SK-N-MC (cell line): ENCODE results near the gene GPR62.

Source experiments
- DNase-seq: peaks from one replicate; pipeline ENCODE4 v3.0.0-alpha.2; 2011; ENCODE audit warnings: low read depth, low spot score
- H3K27ac ChIP-seq: fragments of 200-600 bp; sonication (generic); 2 replicates; pipeline ENCODE4 v1.5.1; 2016; ENCODE audit warnings: mixed run types
- H3K36me3 ChIP-seq: fragments of 200-600 bp; sonication (generic); 2 replicates; pipeline ENCODE4 v1.6.1; 2017; ENCODE audit warnings: antibody characterized with exemption, low read length, mixed read lengths; ENCODE audit not compliant: insufficient read depth
- H3K4me3 ChIP-seq: fragments of 200-600 bp; sonication (generic); 2 replicates; pipeline ENCODE4 v1.5.1; 2016
- H3K9ac ChIP-seq: fragments of 200-600 bp; sonication (generic); 2 replicates; pipeline ENCODE4 v1.8.0; 2017; ENCODE audit warnings: mixed run types, mixed read lengths; ENCODE audit not compliant: insufficient read length
- H3K9me3 ChIP-seq: fragments of 200-600 bp; sonication (generic); 2 replicates; pipeline ENCODE4 v1.6.1; 2017; ENCODE audit warnings: low read depth, mild to moderate bottlenecking, antibody characterized with exemption, low read length, moderate library complexity, mixed read lengths
- EZH2 ChIP-seq: fragments of 200-600 bp; sonication (generic); IDR thresholded peaks from one replicate; pipeline ENCODE4 v1.6.1; 2017; ENCODE audit warnings: antibody characterized with exemption
- FOXP2 ChIP-seq: optimal IDR thresholded peaks from 2 replicates; pipeline ENCODE3; 2011; ENCODE audit warnings: mild to moderate bottlenecking, moderate library complexity; ENCODE audit not compliant: insufficient read depth; ENCODE audit errors: extremely low read length, control extremely low read depth
- POLR2AphosphoS5 ChIP-seq: IDR thresholded peaks from 2 replicates; pipeline ENCODE4 v1.6.1; 2012; ENCODE audit warnings: mild to moderate bottlenecking, low read depth, low read length, borderline replicate concordance

Gene GPR62

DNA sequence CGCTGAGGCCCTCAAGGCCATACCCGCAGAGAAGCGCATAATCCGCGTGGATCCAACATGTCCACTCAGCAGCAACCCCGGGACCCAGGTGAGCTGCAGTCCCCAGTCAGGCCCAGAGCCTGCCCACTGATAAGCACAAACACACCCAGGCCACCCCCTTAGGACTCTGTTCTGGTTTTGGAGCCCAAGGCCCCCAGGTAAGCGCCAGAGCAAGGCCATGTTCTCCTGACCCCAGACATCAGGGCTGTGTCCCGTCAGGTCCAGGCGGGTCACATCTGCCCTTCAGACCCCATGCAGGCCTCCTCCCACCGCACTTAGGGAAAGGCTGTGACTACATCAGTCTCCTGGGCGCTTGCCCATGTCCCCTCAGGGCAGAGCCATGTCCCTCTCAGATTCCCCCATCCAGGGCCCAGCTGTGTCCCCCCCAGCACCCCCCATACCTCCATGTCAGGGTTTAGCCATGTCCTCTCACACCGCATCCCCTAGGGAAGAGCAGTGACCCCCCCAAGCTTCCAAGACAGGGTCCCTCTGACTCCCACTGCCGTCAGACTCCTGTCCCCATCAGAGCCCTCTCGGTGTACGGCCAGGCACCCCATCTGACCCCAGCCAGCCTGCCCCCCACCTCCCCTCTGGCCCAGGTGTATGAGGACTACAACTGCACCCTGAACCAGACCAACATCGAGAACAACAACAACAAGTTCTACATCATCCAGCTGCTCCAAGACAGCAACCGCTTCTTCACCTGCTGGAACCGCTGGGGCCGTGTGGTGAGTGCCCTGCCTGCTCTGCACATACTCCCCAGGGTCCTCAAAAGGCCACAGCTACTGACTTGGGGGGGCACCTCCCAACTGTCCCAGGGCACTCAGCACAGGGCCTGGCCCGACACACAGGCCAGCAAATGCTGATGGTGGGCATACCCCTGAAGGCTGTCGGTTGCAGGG is 11.5 kb upstream of the GPR62 start:
- H3K27ac ChIP-seq, result no peak overlapping the region
- no peak for DNase-seq
- no peaks in the 10 kb centered on the region for H3K36me3 ChIP-seq
- TF ChIP-seq EZH2, result no peak
- TF ChIP-seq POLR2AphosphoS5, result no peak
- no peak for TF ChIP-seq FOXP2
- no peak overlapping the region for H3K4me3 ChIP-seq
- H3K9ac ChIP-seq, result no peak overlapping the region
- no peaks in the 10 kb centered on the region for H3K9me3 ChIP-seq

DNA sequence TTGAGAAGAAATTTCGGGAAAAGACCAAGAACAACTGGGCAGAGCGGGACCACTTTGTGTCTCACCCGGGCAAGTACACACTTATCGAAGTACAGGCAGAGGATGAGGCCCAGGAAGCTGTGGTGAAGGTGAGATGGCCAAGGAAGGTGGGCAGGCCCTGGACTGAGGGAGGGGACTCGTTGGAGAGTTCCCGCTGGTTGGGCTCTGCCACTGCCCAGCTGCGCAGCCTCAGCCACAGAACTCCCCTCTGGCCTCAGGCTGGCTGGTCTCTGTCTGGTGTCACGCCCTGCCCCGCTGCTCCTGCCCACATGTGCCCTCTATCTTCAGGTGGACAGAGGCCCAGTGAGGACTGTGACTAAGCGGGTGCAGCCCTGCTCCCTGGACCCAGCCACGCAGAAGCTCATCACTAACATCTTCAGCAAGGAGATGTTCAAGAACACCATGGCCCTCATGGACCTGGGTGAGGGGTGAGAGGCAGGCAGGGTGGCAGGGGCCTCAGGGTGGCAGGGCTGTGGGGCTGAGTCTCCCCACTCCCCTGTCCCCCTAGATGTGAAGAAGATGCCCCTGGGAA is 10.6 kb upstream of the GPR62 start:
- Histone ChIP-seq H3K4me3 (no peak overlapping the region), H3K27ac (no peak overlapping the region), H3K36me3 (no peaks in the 10 kb centered on the region), H3K9ac (no peak overlapping the region), H3K9me3 (no peaks in the 10 kb centered on the region)
- TF ChIP-seq FOXP2, result no peak
- TF ChIP-seq EZH2, result no peak
- TF ChIP-seq POLR2AphosphoS5, result no peak
- no peak for DNase-seq

DNA sequence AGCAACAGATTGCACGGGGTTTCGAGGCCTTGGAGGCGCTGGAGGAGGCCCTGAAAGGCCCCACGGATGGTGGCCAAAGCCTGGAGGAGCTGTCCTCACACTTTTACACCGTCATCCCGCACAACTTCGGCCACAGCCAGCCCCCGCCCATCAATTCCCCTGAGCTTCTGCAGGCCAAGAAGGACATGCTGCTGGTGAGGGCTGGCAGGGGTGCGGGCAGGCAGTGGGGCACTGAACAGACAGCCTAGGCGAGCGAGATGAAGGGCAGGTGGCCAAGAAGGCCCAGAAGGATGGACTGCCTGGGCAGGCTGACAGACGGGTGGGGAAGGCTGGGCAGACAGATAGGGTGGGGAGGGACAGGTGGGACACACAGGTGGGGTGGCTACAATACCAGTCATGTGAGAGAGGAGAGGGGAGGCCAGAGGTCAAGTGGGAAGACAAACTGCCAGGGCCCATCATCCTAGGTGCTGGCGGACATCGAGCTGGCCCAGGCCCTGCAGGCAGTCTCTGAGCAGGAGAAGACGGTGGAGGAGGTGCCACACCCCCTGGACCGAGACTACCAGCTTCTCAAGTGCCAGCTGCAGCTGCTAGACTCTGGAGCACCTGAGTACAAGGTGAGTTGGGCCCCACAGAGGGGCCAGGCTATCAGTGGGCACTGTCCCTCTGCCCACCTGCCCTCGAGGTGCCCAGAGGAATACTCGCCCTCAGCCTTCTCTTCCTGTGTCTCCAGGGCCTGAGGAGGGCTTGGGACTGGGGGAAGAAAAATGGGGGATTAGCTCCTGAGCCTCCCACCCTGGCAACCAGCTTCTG is 9.9 kb upstream of the GPR62 start:
- Histone ChIP-seq H3K27ac (no peak overlapping the region), H3K9me3 (no peaks in the 10 kb centered on the region), H3K4me3 (no peak overlapping the region), H3K36me3 (no peaks in the 10 kb centered on the region), H3K9ac (no peak overlapping the region)
- no peak for TF ChIP-seq POLR2AphosphoS5
- DNase-seq, result no peak

- Histone ChIP-seq H3K27ac (no peak overlapping the region), H3K9me3 (no peaks in the 10 kb centered on the region), H3K9ac (no peak overlapping the region), H3K4me3 (no peak overlapping the region), H3K36me3 (no peaks in the 10 kb centered on the region)
- no peak for TF ChIP-seq EZH2
- DNase-seq, result no peak
These were observed 9.1 kb upstream of the GPR62 start for GRCh38 chr3:51945926-51946705.

GRCh38 chr3:51946796-51947195 is 8.4 kb upstream of the GPR62 start:
- DNase-seq, result no peak
- Histone ChIP-seq H3K9me3 (no peaks in the 10 kb centered on the region), H3K27ac (no peak overlapping the region), H3K36me3 (no peaks in the 10 kb centered on the region), H3K4me3 (no peak overlapping the region), H3K9ac (no peak overlapping the region)
- TF ChIP-seq EZH2, result no peak
- TF ChIP-seq POLR2AphosphoS5, result no peak
- no peak for TF ChIP-seq FOXP2

GRCh38 chr3:51947215-51947900 is 7.8 kb upstream of the GPR62 start:
- H3K36me3 ChIP-seq, result no peaks in the 10 kb centered on the region
- TF ChIP-seq EZH2, result no peak
- TF ChIP-seq POLR2AphosphoS5, result no peak
- TF ChIP-seq FOXP2, result no peak
- H3K27ac ChIP-seq, result no peak overlapping the region
- no peaks in the 10 kb centered on the region for H3K9me3 ChIP-seq
- H3K9ac ChIP-seq, result no peak overlapping the region
- no peak for DNase-seq
- no peak overlapping the region for H3K4me3 ChIP-seq

GRCh38 chr3:51948016-51948580 is 7.1 kb upstream of the GPR62 start:
- H3K9ac ChIP-seq, result no peak overlapping the region
- TF ChIP-seq POLR2AphosphoS5 (no peak), FOXP2 (no peak), EZH2 (no peak)
- H3K36me3 ChIP-seq, result no peaks in the 10 kb centered on the region
- no peaks in the 10 kb centered on the region for H3K9me3 ChIP-seq
- no peak overlapping the region for H3K4me3 ChIP-seq
- no peak overlapping the region for H3K27ac ChIP-seq
- DNase-seq, result no peak
